Hepatocyte (in vitro differentiated cells): ENCODE data around the gene FOXL2NB. TPM values are rescaled to one million over a fixed set of nuclear protein-coding genes. Genes with fewer than 3 reads are reported as not detected.

ENCODE experiments used
- DNase-seq: peaks from one replicate; pipeline ENCODE4 v3.0.0-alpha.2; 2016; ENCODE audit warnings: low spot score
- H2AFZ ChIP-seq: fragments of 200-600 bp; sonication (generic); 2 replicates; pipeline ENCODE4 v1.6.0; 2016; ENCODE audit warnings: antibody characterized with exemption, mild to moderate bottlenecking
- H3K27ac ChIP-seq: fragments of 200-600 bp; sonication (generic); 2 replicates; pipeline ENCODE4 v1.5.1; 2016; ENCODE audit warnings: mild to moderate bottlenecking
- H3K27me3 ChIP-seq: fragments of 200-600 bp; sonication (generic); 2 replicates; pipeline ENCODE4 v1.6.1; 2016
- H3K36me3 ChIP-seq: fragments of 200-600 bp; sonication (generic); replicated peaks from 2 replicates; pipeline ENCODE4 v1.5.1; 2016; ENCODE audit warnings: low read depth; ENCODE audit not compliant: insufficient read depth
- H3K4me1 ChIP-seq: fragments of 200-600 bp; sonication (generic); 2 replicates; pipeline ENCODE4 v1.5.1; 2016; ENCODE audit warnings: mild to moderate bottlenecking, moderate library complexity; ENCODE audit not compliant: insufficient read depth
- H3K4me2 ChIP-seq: fragments of 200-600 bp; sonication (generic); 2 replicates; pipeline ENCODE4 v1.6.0; 2016
- H3K4me3 ChIP-seq: fragments of 200-600 bp; sonication (generic); 2 replicates; pipeline ENCODE4 v1.5.1; 2016; ENCODE audit warnings: mild to moderate bottlenecking
- H3K79me2 ChIP-seq: fragments of 200-600 bp; sonication (generic); 2 replicates; pipeline ENCODE4 v1.6.0; 2017; ENCODE audit warnings: mild to moderate bottlenecking
- H3K9me2 ChIP-seq: fragments of 200-600 bp; sonication (generic); replicated peaks from 2 replicates; pipeline ENCODE4 v1.6.0; 2017; ENCODE audit warnings: mild to moderate bottlenecking; ENCODE audit not compliant: insufficient read depth
- H3K9me3 ChIP-seq: fragments of 200-600 bp; sonication (generic); 2 replicates; pipeline ENCODE4 v1.5.1; 2016; ENCODE audit warnings: low read depth, mild to moderate bottlenecking
- H4K20me1 ChIP-seq: fragments of 200-600 bp; sonication (generic); 2 replicates; pipeline ENCODE4 v1.6.0; 2016; ENCODE audit warnings: mild to moderate bottlenecking; ENCODE audit not compliant: insufficient read depth, poor library complexity, severe bottlenecking
- CTCF ChIP-seq: fragments of 200-600 bp; sonication (generic); IDR thresholded peaks from 2 replicates; pipeline ENCODE4 v1.5.1; 2016; ENCODE audit warnings: antibody characterized with exemption, mild to moderate bottlenecking; ENCODE audit not compliant: poor library complexity
- EZH2 ChIP-seq: fragments of 200-600 bp; sonication (generic); IDR thresholded peaks from 2 replicates; pipeline ENCODE4 v1.6.1; 2016; ENCODE audit warnings: antibody characterized with exemption, mild to moderate bottlenecking, borderline replicate concordance
- EZH2phosphoT487 ChIP-seq: fragments of 200-600 bp; sonication (generic); IDR thresholded peaks from one replicate; pipeline ENCODE4 v1.6.1; 2018; ENCODE audit warnings: antibody characterized with exemption, mild to moderate bottlenecking, low read depth, moderate library complexity; ENCODE audit not compliant: unreplicated experiment, severe bottlenecking
- WGBS: methylation state at CpG from one replicate; pipeline ENCODE4 v1.1.6; 2016; ENCODE audit warnings: low lambda C conversion rate; ENCODE audit errors: missing lambda C conversion rate; 5-methylcytosine and 5-hydroxymethylcytosine counted together
- polyA plus RNA-seq: library from polyadenylated mRNA; unstranded; fragments of >200 nt; fragmentation: Nextera tagmentation; extraction: Ambion mirVana; gene quantifications from 2 replicates; pipeline ENCODE4 v1.2.1, GENCODE V29; 2016
- total RNA-seq: library from RNA; depleted of rRNA; stranded (reverse); fragments of >200 nt; gene quantifications from 2 replicates; pipeline ENCODE4 v1.2.3, GENCODE V29; 2014

The FOXL2NB gene
- total and polyA plus RNA-seq, 2 experiments from 2014 or later = not detected

- DNase-seq = no peak
- Histone ChIP-seq H3K9me2 (no peaks in the 10 kb centered on the region), H3K4me2 (no peak overlapping the region), H4K20me1 (no peaks in the 10 kb centered on the region), H3K4me1 (no peaks in the 10 kb centered on the region), H3K27me3 (no peaks in the 10 kb centered on the region), H3K27ac (no peak overlapping the region), H3K9me3 (no peaks in the 10 kb centered on the region), H2AFZ (no peak overlapping the region), H3K36me3 (no peaks in the 10 kb centered on the region), H3K4me3 (no peak overlapping the region), H3K79me2 (no peaks in the 10 kb centered on the region)
- 70% methylated on average over 4 of the region's 4 CpGs for WGBS
- TF ChIP-seq EZH2phosphoT487 (no peak), EZH2 (no peak), CTCF (no peak)
Observed at GRCh38 chr3:138985932-138986331, 38.9 kb downstream of the FOXL2NB start.

- 90% methylated on average over 2 of the region's 2 CpGs for WGBS
- no peak for DNase-seq
- H4K20me1 ChIP-seq = no peaks in the 10 kb centered on the region
Observed at GRCh38 chr3:138987181-138987580, 40.2 kb downstream of the FOXL2NB start.

GRCh38 chr3:138995706-138996105, 48.7 kb downstream of the FOXL2NB start:
- Histone ChIP-seq H3K4me1 (no peaks in the 10 kb centered on the region), H2AFZ (no peak overlapping the region), H4K20me1 (no peaks in the 10 kb centered on the region), H3K79me2 (no peaks in the 10 kb centered on the region), H3K9me3 (no peaks in the 10 kb centered on the region), H3K4me2 (no peak overlapping the region), H3K9me2 (no peaks in the 10 kb centered on the region), H3K27me3 (peaks cover 17% of the 10 kb centered on the region), H3K4me3 (no peak overlapping the region), H3K27ac (no peak overlapping the region), H3K36me3 (no peaks in the 10 kb centered on the region)
- TF ChIP-seq CTCF (no peak), EZH2phosphoT487 (no peak), EZH2 (no peak)
- DNase-seq = no peak
- 81% methylated on average over 1 of the region's 1 CpG for WGBS

More at GRCh38 chr3:138987181-138987580, 40.2 kb downstream of the FOXL2NB start:
- no peak overlapping the region for H2AFZ ChIP-seq
- no peaks in the 10 kb centered on the region for H3K9me3 ChIP-seq
- H3K27me3 ChIP-seq = no peaks in the 10 kb centered on the region
- H3K4me1 ChIP-seq = no peaks in the 10 kb centered on the region
- TF ChIP-seq CTCF (no peak), EZH2phosphoT487 (no peak), EZH2 (no peak)
- H3K4me3 ChIP-seq = no peak overlapping the region
- no peaks in the 10 kb centered on the region for H3K9me2 ChIP-seq
- no peaks in the 10 kb centered on the region for H3K79me2 ChIP-seq
- H3K27ac ChIP-seq = no peak overlapping the region
- H3K4me2 ChIP-seq = no peak overlapping the region
- H3K36me3 ChIP-seq = no peaks in the 10 kb centered on the region

Other genes with a start within 250 kb of the FOXL2NB start
- gene PIK3CB, start 112.3 kb upstream of the FOXL2NB start, total RNA-seq = 21.3 and 23.0 TPM in 2 replicates
- 14.3 and 16.0 TPM in 2 replicates for gene PIK3CB, start 112.3 kb upstream of the FOXL2NB start, polyA plus RNA-seq
- not detected in 2 replicates for gene FOXL2, start 80 bp upstream of the FOXL2NB start, total RNA-seq
- gene FOXL2, start 80 bp upstream of the FOXL2NB start, polyA plus RNA-seq = not detected in 2 replicates
- gene PRR23A, start 59.1 kb downstream of the FOXL2NB start, total RNA-seq = not detected in 2 replicates
- gene PRR23A, start 59.1 kb downstream of the FOXL2NB start, polyA plus RNA-seq = not detected in 2 replicates
- not detected in 2 replicates for gene PRR23B, start 73.7 kb downstream of the FOXL2NB start, total RNA-seq
- gene PRR23B, start 73.7 kb downstream of the FOXL2NB start, polyA plus RNA-seq = not detected in 2 replicates
- not detected in 2 replicates for gene PRR23C, start 97.7 kb downstream of the FOXL2NB start, total RNA-seq
- not detected in 2 replicates for gene PRR23C, start 97.7 kb downstream of the FOXL2NB start, polyA plus RNA-seq